RKO (cell line): ENCODE measurements around the gene DPH2.
A peak's percentile ranks its signal among the peaks of the same experiment; 100 is the strongest.

Experiments used
- DNase-seq: peaks from one replicate; pipeline ENCODE4 v3.0.0-alpha.2; 2016; ENCODE audit warnings: low spot score

The DPH2 gene

DNA sequence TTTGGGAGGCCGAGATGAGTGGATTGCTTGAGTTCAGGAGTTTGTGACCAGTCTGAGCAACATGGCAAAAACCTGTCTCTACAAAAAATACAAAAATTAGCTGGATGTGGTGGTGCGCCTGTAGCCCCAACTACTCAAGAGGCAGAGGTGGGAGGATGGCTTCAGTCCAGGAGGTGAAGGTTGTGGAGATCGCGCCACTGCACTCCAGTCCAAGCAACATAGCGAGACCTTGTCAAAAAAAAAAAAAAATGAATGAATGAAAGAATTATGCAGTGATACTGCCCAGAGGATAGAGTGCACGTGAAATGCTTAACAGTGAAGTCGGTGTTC lies 429 bp upstream of the DPH2 start:
- no peak for DNase-seq

DNA sequence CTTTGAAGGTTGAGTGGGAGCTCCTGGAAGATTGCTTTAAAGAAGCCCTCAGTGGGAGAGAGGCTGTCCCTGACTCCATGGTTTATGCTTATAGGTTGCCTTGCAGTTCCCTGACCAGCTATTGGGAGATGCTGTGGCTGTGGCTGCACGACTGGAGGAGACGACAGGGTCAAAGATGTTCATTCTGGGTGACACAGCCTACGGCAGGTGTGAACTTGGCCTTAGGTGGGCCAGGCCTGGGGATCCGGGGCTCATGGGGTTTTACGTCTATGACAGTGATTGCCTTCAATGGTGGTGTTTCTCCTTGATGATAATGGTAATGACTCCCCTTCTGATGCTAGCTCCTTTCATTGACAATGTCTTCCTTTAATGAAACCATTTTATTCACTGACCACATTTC lies 692 bp downstream of the DPH2 start:
- peak; percentile 31 for DNase-seq

DNA sequence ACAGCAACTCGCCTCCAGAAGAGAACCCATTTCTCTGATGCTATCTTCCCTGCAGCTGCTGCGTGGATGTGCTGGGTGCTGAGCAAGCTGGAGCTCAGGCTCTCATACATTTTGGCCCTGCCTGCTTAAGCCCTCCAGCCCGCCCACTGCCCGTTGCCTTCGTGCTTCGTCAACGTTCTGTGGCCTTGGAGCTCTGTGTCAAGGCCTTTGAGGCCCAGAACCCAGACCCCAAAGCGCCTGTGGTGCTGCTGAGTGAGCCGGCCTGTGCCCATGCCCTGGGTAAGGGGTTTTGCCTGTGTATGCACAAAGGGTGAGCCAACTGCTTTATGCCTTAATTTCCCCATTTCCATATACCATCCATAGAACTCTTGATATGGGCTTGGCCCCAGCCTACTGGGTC lies 1.1 kb downstream of the DPH2 start:
- no peak for DNase-seq

DNA sequence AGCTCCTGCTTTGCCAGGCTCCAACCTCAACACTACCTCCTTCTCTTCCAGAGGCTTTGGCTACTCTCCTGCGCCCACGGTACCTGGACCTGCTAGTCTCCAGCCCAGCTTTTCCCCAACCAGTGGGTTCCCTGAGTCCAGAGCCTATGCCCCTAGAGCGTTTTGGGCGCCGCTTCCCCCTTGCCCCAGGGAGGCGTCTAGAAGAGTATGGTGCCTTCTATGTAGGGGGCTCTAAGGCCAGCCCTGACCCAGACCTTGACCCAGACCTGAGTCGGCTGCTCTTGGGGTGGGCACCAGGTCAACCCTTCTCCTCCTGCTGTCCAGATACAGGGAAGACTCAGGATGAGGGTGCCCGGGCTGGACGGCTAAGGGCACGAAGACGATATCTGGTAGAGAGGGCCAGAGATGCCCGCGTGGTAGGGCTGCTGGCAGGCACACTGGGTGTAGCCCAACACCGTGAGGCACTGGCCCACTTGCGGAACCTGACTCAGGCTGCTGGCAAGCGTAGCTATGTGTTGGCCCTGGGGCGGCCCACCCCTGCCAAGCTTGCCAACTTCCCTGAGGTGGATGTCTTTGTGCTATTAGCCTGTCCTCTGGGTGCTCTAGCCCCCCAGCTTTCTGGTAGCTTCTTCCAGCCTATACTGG lies 1.6 kb downstream of the DPH2 start:
- no peak for DNase-seq

DNA sequence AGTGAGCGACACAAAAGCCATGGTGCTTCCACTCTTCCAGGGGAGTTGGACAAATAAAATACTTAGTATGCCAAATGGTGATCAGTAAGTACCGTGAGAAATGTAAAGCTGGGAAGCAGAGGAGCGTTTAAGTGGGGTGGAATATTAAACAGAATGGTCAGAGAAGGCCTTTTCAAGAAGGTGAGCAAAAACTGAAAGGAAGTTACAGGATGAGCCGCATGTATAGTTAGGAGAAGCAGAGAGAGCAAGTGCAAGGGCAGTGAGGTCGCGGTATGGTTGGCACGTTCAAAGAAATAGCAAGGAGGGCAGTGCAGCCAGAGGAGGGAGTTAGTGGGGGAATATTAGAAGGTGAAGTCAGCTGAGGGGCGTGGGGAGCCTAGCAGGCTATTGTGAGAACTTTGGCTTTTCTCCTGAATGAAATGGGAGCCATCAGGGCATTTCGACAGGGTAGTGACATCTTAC lies 4.2 kb downstream of the DPH2 start:
- peak; percentile 63 for DNase-seq

DNA sequence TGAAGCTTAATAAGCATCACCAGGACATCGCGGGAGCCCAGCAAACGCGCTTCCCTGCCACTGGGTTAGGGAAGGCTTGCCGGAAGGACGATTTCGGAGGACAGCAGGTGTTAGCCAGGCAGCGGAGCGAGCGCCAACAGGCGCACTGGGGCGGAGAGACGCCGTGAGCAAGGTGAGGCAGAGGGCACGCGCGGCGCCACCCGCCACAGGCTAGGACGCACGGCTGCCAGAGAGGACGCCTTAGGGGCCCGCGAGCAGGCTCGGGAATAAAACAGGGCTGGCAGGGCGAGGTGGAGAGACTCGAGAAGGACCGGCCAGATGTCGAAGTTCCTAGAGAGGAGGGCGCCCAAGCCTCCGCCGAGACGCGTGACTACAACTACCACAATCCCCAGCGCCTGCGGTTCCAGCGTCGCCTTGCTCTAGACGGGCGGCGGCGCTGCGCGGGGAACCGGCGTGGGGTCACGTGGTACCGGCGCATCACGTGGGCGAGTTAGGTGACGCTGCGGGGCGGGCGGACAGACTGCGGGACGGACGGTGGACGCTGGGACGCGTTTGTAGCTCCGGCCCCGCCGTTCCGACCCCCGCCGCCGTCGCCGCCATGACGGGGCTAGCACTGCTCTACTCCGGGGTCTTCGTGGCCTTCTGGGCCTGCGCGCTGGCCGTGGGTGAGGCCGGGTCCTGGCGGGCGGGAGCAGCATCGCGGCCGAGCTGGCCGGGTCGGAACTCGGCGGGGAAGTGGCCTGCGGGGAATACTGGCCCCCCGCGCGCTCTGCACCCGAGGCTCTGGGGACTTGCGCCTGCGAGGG lies 4.8 kb downstream of the DPH2 start, which contains the start of gene ATP6V0B:
Gene ATP6V0B (plus strand): TSS at position 518 of the 806 bp plus-strand sequence. CDS start 81 bp downstream, at position 599.
- peak; percentile 94 for DNase-seq

DNA sequence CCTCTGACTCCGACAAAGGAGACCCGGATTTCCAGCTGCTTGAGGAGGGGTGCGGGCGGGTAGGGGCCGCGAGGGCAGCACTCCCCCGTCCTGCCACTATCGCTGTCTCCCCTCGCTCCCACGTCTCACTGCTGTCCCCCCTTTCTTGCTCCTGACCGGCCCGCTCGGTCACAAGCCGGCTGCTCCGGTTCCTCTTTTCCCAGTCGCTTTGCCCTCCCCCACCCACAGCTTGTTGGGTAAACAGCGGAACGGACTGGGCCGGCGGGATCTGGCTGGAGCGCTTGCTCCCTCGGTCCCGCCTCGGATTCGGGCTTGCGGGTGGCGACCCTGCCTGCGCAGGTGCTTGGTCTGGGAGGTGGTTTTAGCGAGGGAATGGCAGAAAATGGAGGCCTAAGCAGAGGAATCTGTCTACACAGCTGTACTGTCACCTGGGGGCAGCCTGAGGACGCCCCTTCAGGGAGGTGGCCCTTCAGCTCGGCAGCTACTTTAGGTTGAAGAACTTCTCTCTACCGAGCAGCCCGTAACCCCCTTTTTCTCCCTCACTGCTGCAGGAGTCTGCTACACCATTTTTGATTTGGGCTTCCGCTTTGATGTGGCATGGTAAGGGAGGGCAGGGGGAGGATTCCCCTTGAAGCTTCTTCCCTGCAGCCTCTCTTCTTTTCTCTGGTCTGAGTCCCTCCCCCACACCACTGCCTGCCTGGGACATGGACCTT lies 5.6 kb downstream of the DPH2 start:
- DNase-seq, result peak; percentile 39

DNA sequence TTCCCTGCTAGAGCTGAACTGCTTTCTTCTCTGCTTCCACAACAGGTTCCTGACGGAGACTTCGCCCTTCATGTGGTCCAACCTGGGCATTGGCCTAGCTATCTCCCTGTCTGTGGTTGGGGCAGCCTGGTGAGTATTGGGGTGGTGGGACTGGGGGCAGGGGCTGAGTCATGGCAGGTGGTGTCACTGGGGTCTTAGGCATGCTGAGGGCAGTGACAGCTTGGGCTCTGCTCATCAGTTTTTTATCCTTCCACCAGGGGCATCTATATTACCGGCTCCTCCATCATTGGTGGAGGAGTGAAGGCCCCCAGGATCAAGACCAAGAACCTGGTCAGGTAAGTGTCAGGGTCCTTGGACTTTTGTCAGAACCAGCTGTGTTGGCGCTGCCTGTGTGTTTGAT lies 6.2 kb downstream of the DPH2 start:
- peak; percentile 46 for DNase-seq

DNA sequence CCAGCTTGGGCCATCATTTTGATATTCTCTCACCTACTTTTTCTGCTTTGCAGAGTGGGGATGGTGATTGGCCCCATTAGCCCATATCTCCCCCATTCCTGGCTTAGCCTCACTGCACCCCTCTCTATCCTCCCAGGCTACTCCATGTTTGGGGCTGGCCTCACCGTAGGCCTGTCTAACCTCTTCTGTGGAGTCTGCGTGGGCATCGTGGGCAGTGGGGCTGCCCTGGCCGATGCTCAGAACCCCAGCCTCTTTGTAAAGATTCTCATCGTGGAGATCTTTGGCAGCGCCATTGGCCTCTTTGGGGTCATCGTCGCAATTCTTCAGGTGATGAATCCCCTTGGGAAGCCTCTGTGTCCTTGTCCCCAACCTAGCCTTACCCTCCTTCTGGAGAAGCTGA lies 7.1 kb downstream of the DPH2 start:
- no peak for DNase-seq

DNA sequence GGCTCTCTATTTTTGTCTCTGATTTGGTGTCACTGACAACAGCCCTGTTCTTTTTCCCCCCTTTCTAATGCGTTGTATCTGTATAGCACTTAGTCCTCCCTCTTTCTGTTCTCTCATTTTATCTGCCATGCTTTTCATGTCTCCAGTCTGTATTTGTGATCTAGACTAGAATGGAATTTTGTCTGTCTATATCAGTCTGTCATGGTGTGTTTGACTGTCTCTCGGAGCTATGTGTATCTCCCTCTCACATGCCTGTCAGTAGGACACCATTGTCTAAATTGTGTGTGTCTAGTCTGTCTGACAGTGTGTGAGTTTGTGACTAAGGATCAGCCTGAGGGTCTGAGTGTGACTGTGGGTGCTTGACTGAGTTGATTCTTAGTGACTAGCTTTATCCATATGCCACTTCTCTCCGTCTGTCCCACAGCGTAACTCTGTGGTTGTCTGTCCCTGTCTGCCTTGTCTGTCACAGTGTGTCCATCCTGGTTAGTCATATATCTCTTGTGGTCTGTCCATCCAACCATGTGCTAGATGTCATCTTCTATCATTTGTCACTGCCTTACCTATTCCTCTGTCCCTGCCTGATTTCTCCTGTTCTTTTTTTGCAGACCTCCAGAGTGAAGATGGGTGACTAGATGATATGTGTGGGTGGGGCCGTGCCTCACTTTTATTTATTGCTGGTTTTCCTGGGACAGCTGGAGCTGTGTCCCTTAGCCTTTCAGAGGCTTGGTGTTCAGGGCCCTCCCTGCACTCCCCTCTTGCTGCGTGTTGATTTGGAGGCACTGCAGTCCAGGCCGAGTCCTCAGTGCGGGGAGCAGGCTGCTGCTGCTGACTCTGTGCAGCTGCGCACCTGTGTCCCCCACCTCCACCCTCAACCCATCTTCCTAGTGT lies 7.8 kb downstream of the DPH2 start:
- peak; percentile 29 for DNase-seq

DNA sequence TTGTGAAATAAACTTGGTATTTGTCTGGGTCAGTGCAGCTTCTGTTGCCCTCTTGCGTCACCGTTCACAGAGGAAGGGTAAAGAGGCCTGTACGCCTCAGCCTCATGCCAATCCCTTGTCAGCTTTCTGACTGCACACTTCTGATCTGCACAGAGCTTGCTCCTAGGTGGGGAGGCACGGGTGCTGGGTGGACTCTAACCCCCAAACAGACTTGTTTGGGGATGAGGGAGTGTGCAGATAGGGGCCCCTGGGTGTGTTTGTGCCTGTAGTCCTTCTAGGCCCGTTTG lies 8.4 kb downstream of the DPH2 start:
- no peak for DNase-seq

DNA sequence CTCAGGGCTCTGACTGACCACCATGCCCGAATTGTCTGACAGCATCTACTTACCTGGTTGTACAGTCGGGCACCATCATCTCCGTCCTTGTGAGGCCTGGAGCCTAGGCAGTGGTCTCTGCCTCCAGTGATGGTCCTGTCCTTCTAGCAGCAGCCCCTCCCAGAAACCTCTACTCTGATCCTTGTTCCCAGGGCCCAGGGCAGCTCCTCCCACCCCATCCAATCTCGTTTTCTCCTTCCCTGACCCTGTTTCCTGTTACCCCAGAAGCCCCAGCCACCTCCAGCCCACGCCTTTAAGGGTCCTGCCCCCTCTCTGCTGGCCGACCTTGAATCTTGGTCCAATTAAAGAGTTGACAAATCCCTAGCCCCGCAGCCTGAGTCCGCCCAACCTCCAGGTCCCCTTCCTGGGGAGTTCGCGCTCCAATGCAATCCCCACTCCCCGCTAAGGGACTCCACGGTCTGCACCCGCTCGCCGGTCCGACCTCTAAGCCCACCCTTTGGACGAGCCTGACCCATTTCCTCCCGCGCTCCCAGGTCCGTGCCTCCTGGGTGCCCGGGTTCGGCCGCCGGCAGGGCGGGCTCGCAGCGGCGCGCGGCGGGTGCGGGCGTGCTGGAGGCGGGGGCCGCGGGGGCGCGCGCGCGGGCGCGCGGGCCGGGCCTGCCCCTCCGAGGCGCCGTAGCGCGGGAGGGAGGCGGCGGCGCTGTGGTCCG lies 8.9 kb downstream of the DPH2 start, which contains the start of gene B4GALT2:
Gene B4GALT2 (plus strand): TSS at position 660 of the 710 bp plus-strand sequence. CDS start 1,951 bp downstream, outside the sequence.
- peak; percentile 49 for DNase-seq

DNA sequence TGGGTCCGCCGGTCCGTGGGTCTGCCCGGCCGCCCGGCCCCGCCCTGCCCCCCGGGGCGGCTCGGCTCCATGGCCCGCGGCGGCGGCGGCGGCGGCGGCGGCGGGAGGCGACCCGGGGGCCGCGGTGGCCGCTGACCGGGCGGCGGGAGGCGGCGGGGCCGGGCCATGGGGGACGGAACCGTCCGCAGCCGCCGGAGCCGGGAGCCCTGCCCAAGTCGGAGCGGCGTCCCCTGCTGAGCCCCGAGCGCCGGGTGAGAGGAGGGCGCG lies 9.4 kb downstream of the DPH2 start:
- DNase-seq, result no peak

DNA sequence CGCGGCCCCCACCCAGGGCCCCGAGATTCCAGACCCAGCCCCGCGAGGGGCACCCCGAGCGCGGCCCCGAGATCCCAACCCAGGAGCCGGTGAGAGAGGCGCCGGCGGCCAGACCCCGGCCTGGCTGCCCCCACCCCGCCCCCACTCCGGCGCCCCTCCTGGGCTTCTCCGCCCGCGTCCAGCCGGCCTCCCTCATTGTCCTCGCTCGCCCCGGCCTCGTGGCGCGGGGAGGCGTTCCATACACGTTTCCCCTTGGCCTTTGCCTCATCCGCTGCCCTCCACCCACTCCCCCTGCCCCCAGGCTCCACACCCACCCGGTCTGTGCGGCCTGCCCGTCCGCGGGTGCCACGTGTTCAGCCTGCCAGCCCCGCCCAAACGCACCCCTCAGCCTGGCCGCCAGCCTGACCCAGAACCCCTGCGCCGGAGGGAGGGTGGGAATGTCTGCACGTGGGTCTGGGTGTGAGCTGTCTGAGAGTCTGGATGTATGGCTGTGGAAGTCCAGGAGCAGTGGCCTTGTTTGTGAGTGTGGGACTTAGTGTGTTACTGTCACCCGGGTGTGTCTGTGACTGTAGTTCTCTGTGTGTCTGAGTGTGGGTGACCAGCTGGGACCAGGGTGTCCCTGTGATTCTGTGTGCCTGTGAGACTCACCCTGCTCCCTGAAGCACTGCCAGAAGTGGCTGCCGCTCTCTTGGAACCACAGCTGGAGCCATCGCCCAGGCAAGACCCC lies 9.9 kb downstream of the DPH2 start:
- DNase-seq, result peak; percentile 72

DNA sequence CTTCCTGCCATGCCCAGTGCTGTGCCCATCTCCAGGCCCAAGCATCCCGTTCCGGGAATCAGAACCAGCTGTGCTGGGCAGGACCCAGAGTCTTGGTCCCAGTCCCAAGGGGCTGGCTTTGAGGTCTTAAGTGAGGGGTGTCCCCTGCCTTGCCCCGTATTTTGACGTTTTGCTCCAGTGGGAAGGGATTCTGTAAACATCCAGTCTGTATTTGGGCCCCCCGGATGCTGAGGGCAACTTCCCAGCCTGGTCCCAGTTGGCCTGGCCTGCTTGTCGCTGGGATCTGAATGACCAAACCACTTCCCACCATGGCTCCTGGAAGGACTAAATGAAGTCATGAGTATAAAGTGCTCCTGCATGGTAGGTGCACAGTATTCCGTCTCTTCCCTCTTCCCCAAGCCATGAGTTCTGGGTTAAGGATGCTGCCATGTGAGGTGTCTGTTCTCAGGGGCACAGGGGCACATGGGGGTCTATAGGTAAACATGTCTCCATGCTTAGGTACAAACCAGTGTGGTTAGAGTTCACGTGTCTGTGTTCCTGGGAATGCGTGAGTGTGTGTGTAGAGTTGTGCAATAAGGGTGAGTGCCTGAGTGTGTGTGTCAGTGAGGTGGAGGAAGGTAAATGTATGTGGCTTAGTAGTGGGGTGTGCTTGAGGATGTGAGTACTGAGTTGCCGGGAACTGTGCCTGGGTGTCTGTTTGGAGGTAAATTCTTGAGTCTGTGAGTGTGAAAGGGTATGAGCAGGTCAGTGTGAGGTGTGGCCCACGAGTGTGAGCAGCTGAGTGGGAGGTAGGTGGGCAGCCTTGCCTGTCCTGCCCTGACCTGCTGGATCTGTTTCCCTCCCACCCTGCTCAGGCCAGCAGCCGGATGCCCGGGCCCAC lies 10.7 kb downstream of the DPH2 start:
- no peak for DNase-seq

DNA sequence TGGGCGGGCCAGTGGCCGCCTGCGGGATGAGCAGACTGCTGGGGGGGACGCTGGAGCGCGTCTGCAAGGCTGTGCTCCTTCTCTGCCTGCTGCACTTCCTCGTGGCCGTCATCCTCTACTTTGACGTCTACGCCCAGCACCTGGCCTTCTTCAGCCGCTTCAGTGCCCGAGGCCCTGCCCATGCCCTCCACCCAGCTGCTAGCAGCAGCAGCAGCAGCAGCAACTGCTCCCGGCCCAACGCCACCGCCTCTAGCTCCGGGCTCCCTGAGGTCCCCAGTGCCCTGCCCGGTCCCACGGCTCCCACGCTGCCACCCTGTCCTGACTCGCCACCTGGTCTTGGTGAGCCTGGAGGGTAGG lies 11.3 kb downstream of the DPH2 start:
- DNase-seq, result no peak

DNA sequence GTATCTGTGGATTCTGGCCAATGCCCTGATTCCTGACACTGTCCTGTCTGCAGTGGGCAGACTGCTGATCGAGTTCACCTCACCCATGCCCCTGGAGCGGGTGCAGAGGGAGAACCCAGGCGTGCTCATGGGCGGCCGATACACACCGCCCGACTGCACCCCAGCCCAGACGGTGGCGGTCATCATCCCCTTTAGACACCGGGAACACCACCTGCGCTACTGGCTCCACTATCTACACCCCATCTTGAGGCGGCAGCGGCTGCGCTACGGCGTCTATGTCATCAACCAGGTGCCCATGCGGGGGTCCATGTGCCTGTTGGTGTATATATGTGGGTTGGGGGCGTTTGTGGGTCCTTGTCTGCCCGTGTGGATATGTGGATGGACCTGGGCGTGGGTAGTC lies 11.8 kb downstream of the DPH2 start:
- no peak for DNase-seq

DNA sequence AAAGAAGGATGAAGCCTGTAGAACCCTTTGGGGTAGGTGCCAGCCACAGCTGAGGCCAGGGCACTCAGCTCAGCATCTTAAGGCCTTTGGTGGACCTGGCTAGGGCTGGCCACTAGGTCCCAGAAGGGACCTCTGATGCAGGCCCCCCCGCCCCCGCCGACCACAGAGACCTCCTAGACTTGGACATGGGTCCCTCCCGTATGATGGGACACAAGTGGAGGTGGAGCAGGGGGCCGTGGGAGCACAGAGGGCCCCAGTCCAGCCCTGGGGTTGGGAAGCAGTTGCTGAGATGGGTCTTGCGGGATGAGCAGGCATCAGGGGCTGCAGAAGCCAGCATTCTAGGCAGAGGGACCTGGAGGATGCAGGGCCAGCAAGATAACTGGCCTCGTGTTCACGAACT lies 12.4 kb downstream of the DPH2 start:
- DNase-seq, result no peak

DNA sequence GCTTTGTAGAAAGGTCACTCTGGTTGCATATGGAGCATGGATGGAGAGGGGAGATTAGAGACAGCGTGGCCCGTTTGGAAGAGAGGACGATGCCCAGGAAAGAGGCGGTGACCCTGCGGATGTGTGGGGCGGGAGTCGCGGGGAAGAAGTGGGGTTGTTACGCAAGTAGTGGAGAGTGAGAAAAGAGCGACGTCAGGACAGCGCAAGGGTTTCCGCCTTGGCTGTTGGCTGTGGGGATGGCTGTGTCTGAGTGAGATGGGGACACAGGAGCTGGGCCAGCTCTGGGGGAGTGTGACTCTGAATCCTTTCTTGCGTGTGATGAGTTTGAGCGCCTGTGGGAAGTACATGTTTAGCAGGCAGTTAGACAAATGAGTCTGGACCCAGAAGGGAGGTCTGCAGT lies 13.0 kb downstream of the DPH2 start:
- no peak for DNase-seq

DNA sequence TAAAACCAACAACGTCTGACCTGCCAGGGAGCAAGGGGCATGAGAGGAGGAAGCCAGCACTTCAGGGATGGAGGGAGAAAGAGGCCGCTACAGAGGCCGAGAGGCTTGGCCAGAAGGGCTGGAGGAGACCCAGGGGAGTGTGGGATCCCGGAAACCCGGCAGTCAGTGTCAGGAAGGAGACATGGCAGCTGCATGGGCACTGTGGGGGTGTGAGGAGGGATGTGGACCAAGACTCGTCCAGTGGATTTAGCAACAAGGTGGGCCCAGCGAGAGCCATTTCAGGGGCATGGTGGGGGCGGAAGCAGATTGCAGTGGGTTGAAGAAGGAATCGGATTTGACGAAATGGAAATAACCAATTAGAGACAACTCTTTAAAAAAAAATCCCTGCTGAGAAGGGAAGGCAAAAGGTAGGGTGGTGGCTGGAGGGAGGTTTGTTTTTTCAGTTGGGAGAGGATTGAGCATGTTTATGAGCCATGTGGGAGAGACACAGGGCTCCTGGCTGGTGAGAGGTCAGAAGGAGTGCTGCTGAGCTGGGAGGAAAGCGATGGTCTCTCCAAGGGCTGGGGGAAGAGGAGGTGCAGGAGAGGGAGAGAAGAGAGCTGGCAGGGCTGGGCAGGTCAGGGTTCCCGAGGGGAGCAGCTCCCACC lies 13.6 kb downstream of the DPH2 start:
- DNase-seq, result no peak
